ENCODE data around the gene JPH2. TPM values are rescaled to one million over a fixed set of nuclear protein-coding genes. Genes with fewer than 3 reads are reported as not detected.

JPH2 gene
- total and polyA plus RNA-seq, 10 of the 15 experiments (the other 5 are each of a cell fraction or from before 2014, with no cell fraction given) = 0.16 TPM; not detected in 9

- Histone ChIP-seq H3K9ac (ENCODE audit: control insufficient read depth, insufficient read depth, low read length) (no peak overlapping the region), H3K27ac (ENCODE audit: control insufficient read depth, insufficient read depth) (no peak overlapping the region), H3K4me3 (no peak overlapping the region), H3K4me2 (ENCODE audit: control insufficient read depth, insufficient read depth) (no peak overlapping the region), H3K36me3 (ENCODE audit: control insufficient read depth in 2 of 2, insufficient read depth in 2 of 2, low read length in 1 of 2) (no peaks in the 10 kb centered on the region; a peak in 1 of 4 replicates), H2AFZ (ENCODE audit: control insufficient read depth, low read depth, low read length) (no peak overlapping the region), H4K20me1 (ENCODE audit: control insufficient read depth, insufficient read depth) (no peaks in the 10 kb centered on the region), H3K9me3 (replicated peaks; ENCODE audit: control insufficient read depth, insufficient read depth, low read length) (no peaks in the 10 kb centered on the region), H3K4me1 (ENCODE audit: control insufficient read depth, insufficient read depth, low read length) (peaks cover 18% of the 10 kb centered on the region), H3K79me2 (ENCODE audit: control insufficient read depth, insufficient read depth, low read length) (no peaks in the 10 kb centered on the region), H3K27me3 (replicated peaks in 1 of 2; ENCODE audit: control insufficient read depth in 2 of 2, insufficient read depth in 2 of 2, low read length in 1 of 2) (no peaks in the 10 kb centered on the region)
- no TSS peak for BruUV-seq (replicated peaks)
- CTCF ChIA-PET = interaction anchor here (1.1 to 16.0 kb wide), 2 partner anchors 94 to 321 kb away, joined by 3 to 223 read pairs; no protein-coding TSS in a partner anchor
- intact Hi-C loops (cut with micrococcal nuclease; ENCODE audit: unreplicated experiment) (no loop called here), in situ Hi-C loops (cut with MboI) (no loop called here)
- 92% methylated on average over 9 of the region's 10 CpGs for WGBS (ENCODE audit: insufficient coverage, insufficient replicate concordance, low lambda C conversion rate, missing lambda C conversion rate)
- ATAC-seq = no peak
- FAIRE-seq = no peak
- DNase-seq (ENCODE audit: low read depth, low spot score) = no peak
- POLR2A ChIA-PET = interaction anchor here (1.0 kb wide), 1 partner anchor 203 kb away, joined by 5 read pairs; no protein-coding TSS in a partner anchor
- RAD21 ChIA-PET (ENCODE audit: unreplicated experiment) = interaction anchor here (1.1 to 2.2 kb wide), 5 partner anchors 9 to 334 kb away, joined by 3 to 18 read pairs (median 8); no protein-coding TSS in a partner anchor
- SMC1A ChIA-PET (ENCODE audit: uncharacterized antibody, unreplicated experiment) = interaction anchor here (0.9 to 9.8 kb wide), 4 partner anchors 14 to 321 kb away, joined by 3 to 67 read pairs (median 9); no protein-coding TSS in a partner anchor
- TF ChIP-seq, protein P1, sequence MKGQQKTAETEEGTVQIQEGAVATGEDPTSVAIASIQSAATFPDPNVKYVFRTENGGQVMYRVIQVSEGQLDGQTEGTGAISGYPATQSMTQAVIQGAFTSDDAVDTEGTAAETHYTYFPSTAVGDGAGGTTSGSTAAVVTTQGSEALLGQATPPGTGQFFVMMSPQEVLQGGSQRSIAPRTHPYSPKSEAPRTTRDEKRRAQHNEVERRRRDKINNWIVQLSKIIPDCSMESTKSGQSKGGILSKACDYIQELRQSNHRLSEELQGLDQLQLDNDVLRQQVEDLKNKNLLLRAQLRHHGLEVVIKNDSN (IDR thresholded peaks at IDR 0.05; ENCODE audit: borderline replicate concordance, extremely low read length, insufficient read depth, low read depth, low read length) = no peak
- TF ChIP-seq PRDM15 (CRISPR knock-in tag; IDR thresholded peaks at IDR 0.05) (no peak), ZSCAN29 (IDR thresholded peaks at IDR 0.05) (no peak), TCF3 (IDR thresholded peaks at IDR 0.05; ENCODE audit: borderline replicate concordance, insufficient read depth, low read depth, low read length) (no peak), TCF7 (IDR thresholded peaks at IDR 0.05; ENCODE audit: borderline replicate concordance) (no peak), HCFC1 (IDR thresholded peaks at IDR 0.05; ENCODE audit: low read length) (no peak), EP300 (IDR thresholded peaks at IDR 0.05; ENCODE audit: borderline replicate concordance in 1 of 2, control insufficient read depth in 1 of 2, low read depth in 2 of 2, low read length in 2 of 2) (no peak), NR2C1 (IDR thresholded peaks at IDR 0.05) (no peak), FOS (IDR thresholded peaks at IDR 0.05; ENCODE audit: borderline replicate concordance, extremely low read depth, insufficient read length) (no peak), ZNF24 (IDR thresholded peaks at IDR 0.05) (no peak), ZNF207 (IDR thresholded peaks at IDR 0.05; ENCODE audit: borderline replicate concordance) (no peak), JUNB (IDR thresholded peaks at IDR 0.05) (no peak), DPF2 (IDR thresholded peaks at IDR 0.05) (no peak)
- TF ChIP-seq, protein P2, sequence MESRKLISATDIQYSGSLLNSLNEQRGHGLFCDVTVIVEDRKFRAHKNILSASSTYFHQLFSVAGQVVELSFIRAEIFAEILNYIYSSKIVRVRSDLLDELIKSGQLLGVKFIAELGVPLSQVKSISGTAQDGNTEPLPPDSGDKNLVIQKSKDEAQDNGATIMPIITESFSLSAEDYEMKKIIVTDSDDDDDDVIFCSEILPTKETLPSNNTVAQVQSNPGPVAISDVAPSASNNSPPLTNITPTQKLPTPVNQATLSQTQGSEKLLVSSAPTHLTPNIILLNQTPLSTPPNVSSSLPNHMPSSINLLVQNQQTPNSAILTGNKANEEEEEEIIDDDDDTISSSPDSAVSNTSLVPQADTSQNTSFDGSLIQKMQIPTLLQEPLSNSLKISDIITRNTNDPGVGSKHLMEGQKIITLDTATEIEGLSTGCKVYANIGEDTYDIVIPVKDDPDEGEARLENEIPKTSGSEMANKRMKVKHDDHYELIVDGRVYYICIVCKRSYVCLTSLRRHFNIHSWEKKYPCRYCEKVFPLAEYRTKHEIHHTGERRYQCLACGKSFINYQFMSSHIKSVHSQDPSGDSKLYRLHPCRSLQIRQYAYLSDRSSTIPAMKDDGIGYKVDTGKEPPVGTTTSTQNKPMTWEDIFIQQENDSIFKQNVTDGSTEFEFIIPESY (IDR thresholded peaks at IDR 0.05) = no peak
- TF ChIP-seq, protein P3, sequence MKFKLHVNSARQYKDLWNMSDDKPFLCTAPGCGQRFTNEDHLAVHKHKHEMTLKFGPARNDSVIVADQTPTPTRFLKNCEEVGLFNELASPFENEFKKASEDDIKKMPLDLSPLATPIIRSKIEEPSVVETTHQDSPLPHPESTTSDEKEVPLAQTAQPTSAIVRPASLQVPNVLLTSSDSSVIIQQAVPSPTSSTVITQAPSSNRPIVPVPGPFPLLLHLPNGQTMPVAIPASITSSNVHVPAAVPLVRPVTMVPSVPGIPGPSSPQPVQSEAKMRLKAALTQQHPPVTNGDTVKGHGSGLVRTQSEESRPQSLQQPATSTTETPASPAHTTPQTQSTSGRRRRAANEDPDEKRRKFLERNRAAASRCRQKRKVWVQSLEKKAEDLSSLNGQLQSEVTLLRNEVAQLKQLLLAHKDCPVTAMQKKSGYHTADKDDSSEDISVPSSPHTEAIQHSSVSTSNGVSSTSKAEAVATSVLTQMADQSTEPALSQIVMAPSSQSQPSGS (IDR thresholded peaks at IDR 0.05; ENCODE audit: low read length) = no peak
Observed at GRCh38 chr20:44071057-44071456, 115.9 kb downstream of the JPH2 start.

Data from GM12878 (cell line).